CD4-positive, alpha-beta T cell treated with Interferon alpha-2 for 1 hour (primary cell): ENCODE data around the gene PLAC9.
"Not testable (repeated sequence)": the region's sequence is repeated elsewhere in the genome, so short reads cannot be mapped to it uniquely, and the experiment has no call there.

Experiments
- DNase-seq, 2 donors: peaks; one replicate each; pipeline ENCODE4 v3.0.0-alpha.2; 2020 to 2022

Gene PLAC9, protein sequence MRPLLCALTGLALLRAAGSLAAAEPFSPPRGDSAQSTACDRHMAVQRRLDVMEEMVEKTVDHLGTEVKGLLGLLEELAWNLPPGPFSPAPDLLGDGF

DNA sequence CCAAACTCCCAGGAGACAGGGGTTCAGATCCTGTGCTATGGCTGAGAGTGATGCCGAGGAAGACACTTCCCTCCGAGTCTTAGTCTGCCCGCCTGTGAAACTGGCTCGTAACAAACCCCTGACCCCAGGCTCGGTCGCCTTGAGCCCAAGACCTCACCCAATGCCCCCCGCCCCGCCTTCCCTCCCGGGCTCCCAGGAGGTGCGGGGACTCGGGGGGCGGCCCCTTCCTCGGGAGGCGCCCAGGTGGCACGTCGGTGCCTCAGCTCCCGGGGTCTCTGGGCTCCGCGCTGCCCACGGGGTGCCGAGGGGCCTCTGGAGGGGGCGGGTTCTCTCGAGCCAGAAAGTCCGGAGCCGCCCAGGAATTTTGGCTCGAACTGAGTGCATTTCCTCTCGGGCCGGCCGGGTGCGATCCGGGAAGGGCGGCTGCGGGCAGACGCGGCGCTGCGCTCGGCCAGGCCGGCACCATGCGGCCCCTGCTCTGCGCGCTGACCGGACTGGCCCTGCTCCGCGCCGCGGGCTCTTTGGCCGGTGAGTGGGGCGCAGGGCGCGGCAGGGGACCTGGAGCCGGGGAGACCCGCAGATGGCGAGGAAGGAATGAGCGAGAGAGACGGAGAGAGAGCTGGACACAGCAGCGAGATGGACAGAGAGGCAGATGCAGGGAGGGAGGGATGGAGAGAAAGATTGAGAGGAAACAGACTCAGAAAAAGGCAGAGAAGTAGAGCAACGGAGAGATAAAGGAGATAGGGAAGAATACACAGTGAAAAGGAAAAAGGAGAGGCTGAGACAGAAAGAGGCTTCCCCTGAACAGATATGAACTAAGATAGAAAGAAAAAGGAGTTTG lies at the start of gene PLAC9:
PLAC9 (plus strand) TSS at position 432 of the 841 bp plus-strand sequence; CDS start at position 465, 33 bp downstream.
- DNase-seq, result no peak

DNA sequence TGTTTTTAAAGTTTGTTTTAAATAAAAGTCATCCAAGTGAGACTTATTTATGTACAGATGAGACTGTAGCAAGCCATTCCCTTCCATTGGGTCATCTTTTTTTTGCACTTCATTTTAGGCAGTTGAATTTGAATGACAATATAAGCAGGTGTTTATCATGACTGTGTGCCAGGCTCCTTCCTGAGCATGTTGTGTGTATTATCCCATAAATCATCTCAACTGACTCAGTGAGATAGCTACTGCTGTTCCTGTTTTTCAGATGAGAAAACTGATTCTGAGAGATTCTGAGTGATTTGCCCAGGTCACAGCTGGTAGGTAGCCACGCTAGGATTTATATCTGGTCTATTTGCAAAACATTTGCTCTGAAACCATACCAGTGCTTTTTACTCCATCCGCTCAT lies 42.4 kb upstream of the PLAC9 start:
- DNase-seq, result no peak

GRCh38 chr10:80094231-80094630 lies 38.3 kb upstream of the PLAC9 start:
- DNase-seq, result no peak

GRCh38 chr10:80098272-80098671 lies 34.3 kb upstream of the PLAC9 start:
- not testable (repeated sequence) for DNase-seq

DNA sequence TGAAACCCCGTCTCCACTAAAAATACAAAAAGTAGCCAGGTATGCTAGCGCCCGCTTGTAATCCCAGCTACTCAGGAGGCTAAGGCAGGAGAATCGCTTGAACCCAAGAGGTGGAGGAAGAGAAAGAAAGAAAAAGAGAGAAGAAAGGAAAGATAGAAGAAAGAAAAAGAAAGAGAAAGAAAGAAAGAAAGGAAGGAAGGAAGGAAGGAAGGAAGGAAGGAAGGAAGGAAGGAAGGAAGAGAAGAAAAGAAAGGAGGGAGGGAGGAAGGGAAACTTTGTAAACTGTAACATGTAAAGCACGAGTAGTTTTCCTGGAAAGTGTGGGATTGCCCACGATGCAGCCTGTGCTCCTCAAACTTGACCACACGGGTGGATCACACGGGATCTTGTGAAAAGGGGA lies 33.2 kb upstream of the PLAC9 start:
- not testable (repeated sequence) for DNase-seq

GRCh38 chr10:80100116-80100515 lies 32.4 kb upstream of the PLAC9 start:
- no peak for DNase-seq

- DNase-seq, result no peak
Observed at GRCh38 chr10:80100861-80101695, 31.5 kb upstream of the PLAC9 start.

DNA sequence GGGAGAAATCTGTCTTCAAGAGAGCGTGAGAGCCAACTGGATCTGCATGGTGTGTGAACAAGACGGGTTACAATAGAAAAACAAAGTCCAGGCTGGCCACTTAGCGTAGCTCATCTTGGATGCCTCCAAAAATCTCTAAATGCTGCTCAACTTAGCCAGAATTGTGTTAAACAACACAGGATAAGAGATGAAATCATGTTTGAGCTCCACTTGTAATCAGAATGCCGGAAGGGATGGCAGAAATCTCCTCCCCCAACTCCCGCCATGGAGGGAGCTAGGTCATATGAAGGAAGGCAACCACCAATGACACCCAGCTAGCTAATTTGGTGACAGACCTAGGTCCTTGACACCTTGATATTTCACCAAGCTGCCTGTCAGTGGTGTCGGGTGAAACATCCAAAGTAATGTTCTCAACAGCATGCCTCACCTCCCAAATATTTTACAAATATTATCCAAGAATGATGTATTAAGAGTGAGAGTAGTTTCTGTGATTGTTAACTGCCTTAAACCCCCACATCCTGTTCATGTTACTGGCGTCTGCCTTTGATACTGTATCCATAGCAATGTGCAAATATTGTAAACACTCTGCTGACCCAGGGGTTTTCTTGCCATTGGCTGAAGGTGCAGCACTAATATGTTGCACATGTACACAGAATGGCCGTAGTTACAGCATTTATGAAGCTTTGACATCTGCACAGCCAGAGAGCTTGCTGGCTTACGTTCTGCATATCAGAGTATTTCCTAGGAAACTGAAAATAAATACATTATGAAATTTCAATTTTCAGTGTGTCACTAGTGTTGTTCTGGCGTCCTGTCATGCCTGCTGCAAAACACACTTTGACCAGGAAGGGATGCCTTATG lies 28.2 kb upstream of the PLAC9 start:
- peak in 1 of 2 donors; percentile 47 for DNase-seq

DNA sequence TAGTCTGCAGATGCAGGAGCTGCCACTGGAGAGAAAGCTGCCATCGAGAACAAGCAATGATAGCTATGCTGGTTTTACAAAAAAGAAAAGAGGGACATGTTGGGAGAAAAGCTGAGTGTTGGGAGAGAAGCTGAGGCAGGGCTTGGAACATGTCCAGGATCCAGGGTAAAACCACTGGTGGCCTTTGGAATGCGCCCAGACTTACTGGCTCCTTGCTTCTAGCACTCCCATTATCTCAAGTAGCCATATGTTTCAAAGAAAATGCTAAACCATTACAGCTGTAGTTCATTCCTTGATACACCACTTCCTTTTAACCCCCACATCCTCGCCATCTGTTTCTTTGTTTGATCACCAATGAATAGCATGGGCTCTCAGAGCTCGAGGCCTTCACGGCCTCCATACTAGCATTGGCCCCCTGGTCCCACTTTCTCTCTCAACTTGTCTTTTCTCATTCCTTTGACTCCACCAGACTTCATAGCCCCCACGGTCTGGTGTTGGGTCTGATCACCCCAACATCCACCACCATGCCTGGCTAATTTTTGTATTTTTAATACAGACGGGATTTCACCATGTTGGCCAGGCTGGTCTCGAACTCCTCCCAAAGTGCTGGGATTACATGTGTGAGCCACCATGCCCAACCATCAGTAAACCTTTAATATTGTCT lies 23.8 kb upstream of the PLAC9 start:
- DNase-seq, result no peak

DNA sequence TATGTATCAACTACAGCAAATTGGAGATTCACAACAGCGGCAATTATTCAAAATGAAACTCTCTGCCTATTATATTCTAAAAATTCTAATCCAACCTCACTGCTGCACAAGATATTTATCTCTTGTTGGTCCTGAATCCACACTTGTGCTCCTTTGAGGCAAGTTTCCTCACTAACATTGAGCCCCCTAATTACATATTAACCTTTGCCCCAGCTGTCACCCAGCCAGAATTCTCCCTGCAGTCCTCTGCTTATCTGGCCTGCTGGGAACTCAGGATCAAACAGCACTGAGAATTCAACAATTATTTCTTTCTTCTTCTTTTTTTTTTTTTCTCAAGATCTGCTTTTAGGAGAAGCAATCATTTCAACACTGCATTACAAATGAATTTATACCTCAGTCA lies 21.5 kb upstream of the PLAC9 start:
- no peak for DNase-seq

- DNase-seq, result no peak
Observed at GRCh38 chr10:80118669-80119068, 13.9 kb upstream of the PLAC9 start.

DNA sequence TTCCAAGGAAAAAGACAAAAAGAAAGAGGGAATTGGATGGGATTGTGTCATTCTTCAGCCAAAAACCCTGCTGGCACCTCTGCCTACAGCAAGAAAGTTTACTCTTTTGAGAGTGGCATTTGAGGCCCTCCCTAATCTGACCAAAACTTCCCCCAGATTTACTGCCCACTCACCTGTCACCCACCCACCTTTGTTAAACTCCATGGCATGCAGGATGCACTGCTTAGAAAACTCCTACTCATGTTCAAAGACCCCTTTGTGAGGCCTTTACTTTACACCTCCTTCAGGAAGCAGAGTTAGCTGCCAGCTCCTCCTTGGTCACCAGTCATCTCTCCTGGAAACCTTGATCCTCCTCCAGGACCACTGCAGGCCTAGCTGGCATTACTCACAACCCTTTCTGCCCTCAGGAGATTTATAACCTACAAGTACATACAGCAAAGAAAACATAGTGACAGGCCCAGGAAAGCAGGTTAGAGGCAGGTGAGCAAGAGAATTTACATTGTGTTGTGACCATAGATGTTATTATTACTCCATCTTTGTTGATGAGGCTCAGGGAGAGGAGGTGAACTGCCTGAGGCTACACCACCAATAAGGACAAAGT lies 10.3 kb upstream of the PLAC9 start:
- no peak for DNase-seq

DNA sequence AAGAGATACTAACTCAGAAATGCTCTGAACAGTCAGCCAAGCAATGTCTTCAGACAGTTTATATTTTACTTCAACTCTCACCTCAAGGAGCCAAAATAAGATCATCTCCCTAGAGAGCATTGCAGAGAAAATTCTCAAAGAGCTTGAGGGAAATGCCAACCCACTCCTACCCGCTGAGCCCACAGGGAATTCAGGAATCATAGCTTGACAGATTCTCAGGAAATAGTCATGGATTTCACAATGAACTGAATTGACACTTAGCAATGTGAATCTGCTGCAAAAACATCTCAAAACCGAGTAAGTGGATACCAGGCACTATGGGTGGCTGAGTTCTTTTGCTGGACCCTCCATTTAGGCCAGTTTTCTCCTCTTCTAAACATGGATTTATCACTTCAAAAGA lies 9.8 kb upstream of the PLAC9 start:
- no peak for DNase-seq

- no peak for DNase-seq
Observed at GRCh38 chr10:80126876-80127275, 5.7 kb upstream of the PLAC9 start.

DNA sequence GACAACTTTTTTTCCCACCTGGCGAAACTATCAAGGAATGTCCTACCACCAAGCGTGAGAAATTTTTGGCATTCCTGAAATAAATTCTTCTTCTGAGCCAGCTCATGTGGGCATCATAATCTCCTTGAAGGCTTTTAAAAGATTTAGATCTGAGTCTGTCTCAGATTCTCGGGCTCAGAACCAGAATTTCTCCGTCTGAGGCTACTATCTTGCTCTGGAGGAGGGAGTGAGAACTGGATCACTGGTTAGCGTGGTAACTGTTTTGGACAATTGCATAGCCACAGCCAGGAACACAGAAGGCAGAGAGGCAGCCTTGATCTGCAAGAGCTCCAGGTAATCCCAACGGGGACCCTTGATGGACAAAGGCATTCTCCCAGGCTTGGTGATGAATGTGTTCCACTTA lies 1.0 kb upstream of the PLAC9 start:
- no peak for DNase-seq

GRCh38 chr10:80133206-80133605 lies 676 bp downstream of the PLAC9 start:
- no peak for DNase-seq

GRCh38 chr10:80133687-80134086 lies 1.2 kb downstream of the PLAC9 start:
- DNase-seq, result not testable (repeated sequence)

GRCh38 chr10:80136134-80136571 lies 3.6 kb downstream of the PLAC9 start:
- no peak for DNase-seq

- DNase-seq, result no peak
Observed at GRCh38 chr10:80137031-80137862, 4.7 kb downstream of the PLAC9 start.

DNA sequence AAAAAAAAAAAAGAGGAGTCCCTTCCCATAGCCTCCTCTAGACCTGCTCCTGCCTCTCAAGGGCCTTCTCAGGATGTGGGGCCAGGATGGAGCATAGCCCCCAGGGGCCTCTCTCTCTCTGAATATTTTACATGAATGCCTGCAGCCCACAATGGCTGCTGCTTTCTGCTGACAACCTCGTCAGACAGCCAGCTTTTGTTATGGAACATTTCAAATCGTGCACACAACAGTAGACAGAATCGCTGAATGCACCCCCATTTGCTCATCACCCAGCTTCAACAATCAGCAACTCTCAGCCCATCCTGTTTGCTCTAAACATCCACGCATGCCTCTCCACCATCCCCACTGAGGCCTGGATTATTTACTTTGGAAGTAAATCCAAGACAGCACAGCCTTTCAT lies 5.4 kb downstream of the PLAC9 start:
- no peak for DNase-seq

GRCh38 chr10:80139265-80139664 lies 6.7 kb downstream of the PLAC9 start:
- no peak for DNase-seq
